ENCODE results near the gene BIRC5. TPM values are rescaled to one million over a fixed set of nuclear protein-coding genes. Genes with fewer than 3 reads are reported as not detected.

Gene BIRC5
- total RNA-seq, 4 donors from 2014 or later, result 0.27 to 1.6 TPM; not detected in 2

GRCh38 chr17:78230252-78230962 lies 16.4 kb downstream of the BIRC5 start:
- no peak overlapping the region for H3K27ac ChIP-seq
- no peaks in the 10 kb centered on the region for H3K36me3 ChIP-seq
- 74 to 77% methylated on average over 10 to 12 of the region's 13 CpGs for WGBS, 2 donors (ENCODE audit: low coverage in 1 of 2)
- no peak for ATAC-seq
- no peak overlapping the region for H3K4me3 ChIP-seq
- H3K27me3 ChIP-seq, result peaks cover 50% of the 10 kb centered on the region
- no peaks in the 10 kb centered on the region for H3K9me3 ChIP-seq
- TF ChIP-seq POLR2AphosphoS5 (IDR thresholded peaks at IDR 0.05), result no peak
- no peak for TF ChIP-seq EP300 (IDR thresholded peaks at IDR 0.05)
- TF ChIP-seq POLR2A (IDR thresholded peaks at IDR 0.05), result no peak
- TF ChIP-seq CTCF (IDR thresholded peaks at IDR 0.05), result no peak
- H3K4me1 ChIP-seq, result peaks cover 0 to 12% (median 0%) of the 10 kb centered on the region in 3 donors

GRCh38 chr17:78230996-78231935 lies 17.2 kb downstream of the BIRC5 start, which contains the start of gene TMEM235:
Gene TMEM235 (plus strand): TSS chr17:78231631. CDS start chr17:78232024, 393 bp downstream.
- H3K4me3 ChIP-seq, result peak within 1 kb of the TSS in 1 of 2 donors; percentile 8
- H3K27me3 ChIP-seq, result peaks cover 50% of the 10 kb centered on the region
- H3K4me1 ChIP-seq, result peaks cover 0 to 12% (median 0%) of the 10 kb centered on the region in 3 donors
- H3K36me3 ChIP-seq, result no peaks in the 10 kb centered on the region
- no peak within 1 kb of the TSS for H3K27ac ChIP-seq
- ATAC-seq, result no peak
- TF ChIP-seq EP300 (IDR thresholded peaks at IDR 0.05) (no peak), POLR2AphosphoS5 (IDR thresholded peaks at IDR 0.05) (no peak), CTCF (IDR thresholded peaks at IDR 0.05) (no peak), POLR2A (IDR thresholded peaks at IDR 0.05) (no peak)
- 43 to 81% methylated on average over 2 to 8 of the region's 52 CpGs for WGBS, 2 donors (ENCODE audit: low coverage in 1 of 2)
- H3K9me3 ChIP-seq, result no peaks in the 10 kb centered on the region

GRCh38 chr17:78231991-78232858 lies 18.2 kb downstream of the BIRC5 start:
- peaks cover 0 to 12% (median 0%) of the 10 kb centered on the region in 3 donors for H3K4me1 ChIP-seq

GRCh38 chr17:78232859-78233173 lies 18.8 kb downstream of the BIRC5 start:
- TF ChIP-seq EP300 (IDR thresholded peaks at IDR 0.05) (no peak), CTCF (IDR thresholded peaks at IDR 0.05) (no peak), POLR2AphosphoS5 (IDR thresholded peaks at IDR 0.05) (no peak), POLR2A (IDR thresholded peaks at IDR 0.05) (no peak)
- H3K4me1 ChIP-seq, result peaks cover 0 to 12% (median 0%) of the 10 kb centered on the region in 3 donors
- peaks cover 50% of the 10 kb centered on the region for H3K27me3 ChIP-seq
- no peak overlapping the region for H3K27ac ChIP-seq
- H3K9me3 ChIP-seq, result no peaks in the 10 kb centered on the region
- ATAC-seq, result no peak
- no peaks in the 10 kb centered on the region for H3K36me3 ChIP-seq
- H3K4me3 ChIP-seq, result no peak overlapping the region
- 90% methylated on average over 2 of the region's 2 CpGs; no CpG with 5 or more reads in 1 of the 2 donors for WGBS, 2 donors (ENCODE audit: low coverage in 1 of 2)

More at GRCh38 chr17:78231991-78232858, 18.2 kb downstream of the BIRC5 start:
- TF ChIP-seq POLR2A (IDR thresholded peaks at IDR 0.05) (no peak), EP300 (IDR thresholded peaks at IDR 0.05) (no peak), CTCF (IDR thresholded peaks at IDR 0.05) (no peak), POLR2AphosphoS5 (IDR thresholded peaks at IDR 0.05) (no peak)
- no peaks in the 10 kb centered on the region for H3K36me3 ChIP-seq
- H3K4me3 ChIP-seq, result peak overlapping the region in 1 of 2 donors; percentile 8
- no CpG with 5 or more reads among the region's 55 CpGs for WGBS, 2 donors (ENCODE audit: low coverage in 1 of 2)
- H3K27me3 ChIP-seq, result peaks cover 50% of the 10 kb centered on the region
- no peak for ATAC-seq
- H3K27ac ChIP-seq, result no peak overlapping the region
- no peaks in the 10 kb centered on the region for H3K9me3 ChIP-seq

Measured in gastroesophageal sphincter (tissue), 4 donors.